Measurements from ENCODE around the gene IL17D. TPM values are rescaled to one million over a fixed set of nuclear protein-coding genes. Genes with fewer than 3 reads are reported as not detected.
"Not testable (repeated sequence)": the region's sequence is repeated elsewhere in the genome, so short reads cannot be mapped to it uniquely, and the experiment has no call there.

The IL17D gene
- polyA plus RNA-seq, 3 donors from 2014 or later = 0.30 to 0.66 (median 0.32) TPM

GRCh38 chr13:20743830-20744404 is 40.4 kb downstream of the IL17D start:
- Mint-ChIP-seq H3K9me3 (peaks cover 1 to 24% (median 4%) of the 10 kb centered on the region in 6 donors), H3K36me3 (peaks cover 16 to 21% (median 17%) of the 10 kb centered on the region in 3 donors)
- not testable (repeated sequence) for DNase-seq; H3K4me1 Mint-ChIP-seq; H3K27ac Mint-ChIP-seq; H3K27me3 Mint-ChIP-seq (ENCODE audit: low read depth in 3 of 3); H3K4me3 Mint-ChIP-seq

- H3K27ac Mint-ChIP-seq = no peak overlapping the region
- peaks cover 0 to 2% (median 0%) of the 10 kb centered on the region in 3 donors for H3K27me3 Mint-ChIP-seq (ENCODE audit: low read depth in 3 of 3)
Observed at GRCh38 chr13:20749377-20749776, 45.9 kb downstream of the IL17D start.

GRCh38 chr13:20754009-20754408 is 50.5 kb downstream of the IL17D start:
- peaks cover 20 to 63% (median 50%) of the 10 kb centered on the region in 6 donors for H3K9me3 Mint-ChIP-seq
- DNase-seq = no peak
- H3K4me1 Mint-ChIP-seq = no peaks in the 10 kb centered on the region
- peaks cover 0 to 4% (median 2%) of the 10 kb centered on the region in 3 donors for H3K27me3 Mint-ChIP-seq (ENCODE audit: low read depth in 3 of 3)
- H3K36me3 Mint-ChIP-seq = peaks cover 41 to 63% (median 47%) of the 10 kb centered on the region in 3 donors
- no peak overlapping the region for H3K27ac Mint-ChIP-seq
- H3K4me3 Mint-ChIP-seq = no peak overlapping the region

More at GRCh38 chr13:20749377-20749776, 45.9 kb downstream of the IL17D start:
- H3K4me1 Mint-ChIP-seq = no peaks in the 10 kb centered on the region
- peaks cover 31 to 40% (median 37%) of the 10 kb centered on the region in 3 donors for H3K36me3 Mint-ChIP-seq
- H3K4me3 Mint-ChIP-seq = no peak overlapping the region
- peaks cover 17 to 70% (median 45%) of the 10 kb centered on the region in 6 donors for H3K9me3 Mint-ChIP-seq
- no peak for DNase-seq

GRCh38 chr13:20760872-20761271 is 57.4 kb downstream of the IL17D start:
- H3K4me3 Mint-ChIP-seq = no peak overlapping the region
- no peak overlapping the region for H3K27ac Mint-ChIP-seq
- DNase-seq = no peak
- H3K4me1 Mint-ChIP-seq = no peaks in the 10 kb centered on the region
- peaks cover 21 to 26% (median 23%) of the 10 kb centered on the region in 3 donors for H3K36me3 Mint-ChIP-seq
- H3K27me3 Mint-ChIP-seq (ENCODE audit: low read depth in 3 of 3) = peaks cover 0 to 2% (median 2%) of the 10 kb centered on the region in 3 donors
- peaks cover 0 to 12% (median 6%) of the 10 kb centered on the region in 6 donors for H3K9me3 Mint-ChIP-seq

GRCh38 chr13:20767309-20767943 is 63.9 kb downstream of the IL17D start:
- DNase-seq = no peak
- Mint-ChIP-seq H3K27ac (peak overlapping the region in 2 of 6 donors; percentile 5 to 17), H3K27me3 (ENCODE audit: low read depth in 3 of 3) (peaks cover 0 to 4% (median 2%) of the 10 kb centered on the region in 3 donors), H3K4me1 (peaks cover 6 to 10% of the 10 kb centered on the region in 2 donors), H3K4me3 (no peak overlapping the region), H3K9me3 (peaks cover 4 to 24% (median 13%) of the 10 kb centered on the region in 6 donors), H3K36me3 (peaks cover 29 to 33% (median 33%) of the 10 kb centered on the region in 3 donors)

- peaks cover 4 to 24% (median 13%) of the 10 kb centered on the region in 6 donors for H3K9me3 Mint-ChIP-seq
- DNase-seq = no peak
- no peak overlapping the region for H3K27ac Mint-ChIP-seq
- H3K4me3 Mint-ChIP-seq = no peak overlapping the region
- H3K4me1 Mint-ChIP-seq = peaks cover 18 to 27% of the 10 kb centered on the region in 2 donors
- H3K27me3 Mint-ChIP-seq (ENCODE audit: low read depth in 3 of 3) = peaks cover 3 to 15% (median 13%) of the 10 kb centered on the region in 3 donors
- peaks cover 29 to 33% (median 33%) of the 10 kb centered on the region in 3 donors for H3K36me3 Mint-ChIP-seq
Observed at GRCh38 chr13:20769091-20769490, 65.6 kb downstream of the IL17D start.

GRCh38 chr13:20769834-20770233 is 66.3 kb downstream of the IL17D start:
- peaks cover 29 to 33% (median 33%) of the 10 kb centered on the region in 3 donors for H3K36me3 Mint-ChIP-seq
- peaks cover 3 to 16% (median 13%) of the 10 kb centered on the region in 3 donors for H3K27me3 Mint-ChIP-seq (ENCODE audit: low read depth in 3 of 3)
- peak overlapping the region in 2 of 6 donors; percentile 26 to 34 for H3K27ac Mint-ChIP-seq
- no peak for DNase-seq
- peaks cover 4 to 24% (median 13%) of the 10 kb centered on the region in 6 donors for H3K9me3 Mint-ChIP-seq
- peaks cover 23 to 28% of the 10 kb centered on the region in 2 donors for H3K4me1 Mint-ChIP-seq
- H3K4me3 Mint-ChIP-seq = no peak overlapping the region

Other genes with a start within 250 kb of the IL17D start
- gene CRYL1, start 177.8 kb upstream of the IL17D start, polyA plus RNA-seq = 10 to 100 TPM; 26.2 to 54.2 (median 30.1) TPM
- 1 to 10 TPM; 5.6 to 6.9 (median 6.2) TPM for gene IFT88, start 136.5 kb upstream of the IL17D start, polyA plus RNA-seq
- 10 to 100 TPM in 2 of 3 donors, 1 to 10 TPM in 1; 8.1 to 14.3 (median 10.8) TPM for gene EEF1AKMT1, start 70.3 kb downstream of the IL17D start, polyA plus RNA-seq
- gene XPO4, start 199.0 kb downstream of the IL17D start, polyA plus RNA-seq = 1 to 10 TPM; 1.8 to 3.6 (median 2.9) TPM